Mesothelial cell of epicardium (in vitro differentiated cells): ENCODE results near the gene ADGRG3. TPM values are rescaled to one million over a fixed set of nuclear protein-coding genes. Genes with fewer than 3 reads are reported as not detected.

Experiments used
- DNase-seq, 2 experiments: peaks; one replicate each; pipeline ENCODE4 v3.0.0; 2021; ENCODE audit warnings: low spot score in 2 of 2; ENCODE audit not compliant: unreplicated experiment in 2 of 2
- H3K27ac Mint-ChIP-seq: 2 replicates; pipeline ENCODE4 v1.8.0; 2021; ENCODE audit warnings: mixed read lengths
- H3K27me3 Mint-ChIP-seq: 2 replicates; pipeline ENCODE4 v1.8.0; 2021; ENCODE audit warnings: low read depth, mixed read lengths
- H3K36me3 Mint-ChIP-seq: 2 replicates; pipeline ENCODE4 v1.8.0; 2021; ENCODE audit warnings: mixed read lengths
- H3K4me1 Mint-ChIP-seq: 2 replicates; pipeline ENCODE4 v1.8.0; 2021; ENCODE audit warnings: mixed read lengths
- H3K4me3 Mint-ChIP-seq: 2 replicates; pipeline ENCODE4 v1.8.0; 2021; ENCODE audit warnings: mild to moderate bottlenecking, moderate library complexity, mixed read lengths
- H3K9me3 Mint-ChIP-seq: 2 replicates; pipeline ENCODE4 v1.8.0; 2021; ENCODE audit warnings: mixed read lengths
- CTCF ChIP-seq: fragments of 200-600 bp; sonication (generic); IDR thresholded peaks from one replicate; pipeline ENCODE4 v1.5.0; 2021; ENCODE audit warnings: antibody characterized with exemption; ENCODE audit not compliant: unreplicated experiment
- total RNA-seq: library from RNA; stranded (reverse); gene quantifications from 3 replicates; pipeline ENCODE4 v1.2.1, GENCODE V29; 2021

Gene ADGRG3
- total RNA-seq, 1 donor from 2014 or later, result not detected

GRCh38 chr16:57696240-57696639 is 28.1 kb downstream of the ADGRG3 start:
- Mint-ChIP-seq H3K9me3 (no peaks in the 10 kb centered on the region), H3K27me3 (no peaks in the 10 kb centered on the region), H3K4me1 (peaks cover 13% of the 10 kb centered on the region), H3K27ac (no peak overlapping the region), H3K36me3 (no peaks in the 10 kb centered on the region), H3K4me3 (no peak overlapping the region)
- no peak for TF ChIP-seq CTCF
- no peak for DNase-seq

- H3K4me1 Mint-ChIP-seq, result peaks cover 20% of the 10 kb centered on the region
- no peak for TF ChIP-seq CTCF
- no peaks in the 10 kb centered on the region for H3K36me3 Mint-ChIP-seq
- no peak for DNase-seq
- no peak overlapping the region for H3K27ac Mint-ChIP-seq
- no peak overlapping the region for H3K4me3 Mint-ChIP-seq
- no peaks in the 10 kb centered on the region for H3K9me3 Mint-ChIP-seq
- H3K27me3 Mint-ChIP-seq, result no peaks in the 10 kb centered on the region
Measured at GRCh38 chr16:57697896-57698537, 29.9 kb downstream of the ADGRG3 start.

GRCh38 chr16:57698812-57699405 is 30.8 kb downstream of the ADGRG3 start:
- peaks cover 20% of the 10 kb centered on the region for H3K4me1 Mint-ChIP-seq
- H3K9me3 Mint-ChIP-seq, result no peaks in the 10 kb centered on the region
- H3K4me3 Mint-ChIP-seq, result no peak overlapping the region
- no peaks in the 10 kb centered on the region for H3K27me3 Mint-ChIP-seq
- DNase-seq, result no peak
- no peak overlapping the region for H3K27ac Mint-ChIP-seq
- no peaks in the 10 kb centered on the region for H3K36me3 Mint-ChIP-seq
- TF ChIP-seq CTCF, result no peak

GRCh38 chr16:57699481-57699880 is 31.4 kb downstream of the ADGRG3 start:
- H3K9me3 Mint-ChIP-seq, result no peaks in the 10 kb centered on the region
- no peaks in the 10 kb centered on the region for H3K36me3 Mint-ChIP-seq
- no peak overlapping the region for H3K4me3 Mint-ChIP-seq
- no peak overlapping the region for H3K27ac Mint-ChIP-seq
- no peak for DNase-seq
- H3K4me1 Mint-ChIP-seq, result peaks cover 20% of the 10 kb centered on the region
- H3K27me3 Mint-ChIP-seq, result no peaks in the 10 kb centered on the region
- TF ChIP-seq CTCF, result no peak

- Mint-ChIP-seq H3K27ac (no peak overlapping the region), H3K27me3 (no peaks in the 10 kb centered on the region), H3K4me3 (no peak overlapping the region), H3K4me1 (peaks cover 16% of the 10 kb centered on the region), H3K9me3 (no peaks in the 10 kb centered on the region), H3K36me3 (no peaks in the 10 kb centered on the region)
- no peak for TF ChIP-seq CTCF
- DNase-seq, result no peak
Measured at GRCh38 chr16:57699899-57700298, 31.8 kb downstream of the ADGRG3 start.
